WTC11 (cell line): ENCODE measurements around the gene CALN1.

Experiments used
- GTF2I ChIP-seq: fragments of 250-450 bp; sonication (Bioruptor Pico); conservative IDR thresholded peaks from 2 replicates; pipeline ENCODE4 v1.4.0; 2021; ENCODE audit warnings: mild to moderate bottlenecking
- TCF7 ChIP-seq: sonication (generic); formaldehyde crosslinking; IDR thresholded peaks from 2 replicates; pipeline ENCODE4 v1.8.0; 2022; ENCODE audit warnings: mild to moderate bottlenecking, low read depth, missing genetic modification reagents, moderate library complexity
- ZNF263 ChIP-seq: sonication (generic); formaldehyde crosslinking; IDR thresholded peaks from 2 replicates; pipeline ENCODE4 v1.8.1; 2022; ENCODE audit warnings: low read depth, mild to moderate bottlenecking, moderate library complexity, missing genetic modification reagents
- TF ChIP-seq, protein P1 (sequence below): sonication (generic); formaldehyde crosslinking; IDR thresholded peaks from 2 replicates; pipeline ENCODE4 v1.8.0; 2023; ENCODE audit warnings: mild to moderate bottlenecking, missing genetic modification reagents
- TF ChIP-seq, protein P2 (sequence below): sonication (generic); formaldehyde crosslinking; IDR thresholded peaks from 2 replicates; pipeline ENCODE4 v1.8.1; 2023; ENCODE audit warnings: mild to moderate bottlenecking, missing genetic modification reagents

GRCh38 chr7:71976645-71977044 lies 435.5 kb downstream of the CALN1 start:
- TF ChIP-seq, protein P1, sequence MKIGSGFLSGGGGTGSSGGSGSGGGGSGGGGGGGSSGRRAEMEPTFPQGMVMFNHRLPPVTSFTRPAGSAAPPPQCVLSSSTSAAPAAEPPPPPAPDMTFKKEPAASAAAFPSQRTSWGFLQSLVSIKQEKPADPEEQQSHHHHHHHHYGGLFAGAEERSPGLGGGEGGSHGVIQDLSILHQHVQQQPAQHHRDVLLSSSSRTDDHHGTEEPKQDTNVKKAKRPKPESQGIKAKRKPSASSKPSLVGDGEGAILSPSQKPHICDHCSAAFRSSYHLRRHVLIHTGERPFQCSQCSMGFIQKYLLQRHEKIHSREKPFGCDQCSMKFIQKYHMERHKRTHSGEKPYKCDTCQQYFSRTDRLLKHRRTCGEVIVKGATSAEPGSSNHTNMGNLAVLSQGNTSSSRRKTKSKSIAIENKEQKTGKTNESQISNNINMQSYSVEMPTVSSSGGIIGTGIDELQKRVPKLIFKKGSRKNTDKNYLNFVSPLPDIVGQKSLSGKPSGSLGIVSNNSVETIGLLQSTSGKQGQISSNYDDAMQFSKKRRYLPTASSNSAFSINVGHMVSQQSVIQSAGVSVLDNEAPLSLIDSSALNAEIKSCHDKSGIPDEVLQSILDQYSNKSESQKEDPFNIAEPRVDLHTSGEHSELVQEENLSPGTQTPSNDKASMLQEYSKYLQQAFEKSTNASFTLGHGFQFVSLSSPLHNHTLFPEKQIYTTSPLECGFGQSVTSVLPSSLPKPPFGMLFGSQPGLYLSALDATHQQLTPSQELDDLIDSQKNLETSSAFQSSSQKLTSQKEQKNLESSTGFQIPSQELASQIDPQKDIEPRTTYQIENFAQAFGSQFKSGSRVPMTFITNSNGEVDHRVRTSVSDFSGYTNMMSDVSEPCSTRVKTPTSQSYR (CRISPR knock-in tag), result no peak
- TF ChIP-seq TCF7 (CRISPR knock-in tag) (no peak), ZNF263 (no peak), GTF2I (CRISPR knock-in tag) (no peak)
- TF ChIP-seq, protein P2, sequence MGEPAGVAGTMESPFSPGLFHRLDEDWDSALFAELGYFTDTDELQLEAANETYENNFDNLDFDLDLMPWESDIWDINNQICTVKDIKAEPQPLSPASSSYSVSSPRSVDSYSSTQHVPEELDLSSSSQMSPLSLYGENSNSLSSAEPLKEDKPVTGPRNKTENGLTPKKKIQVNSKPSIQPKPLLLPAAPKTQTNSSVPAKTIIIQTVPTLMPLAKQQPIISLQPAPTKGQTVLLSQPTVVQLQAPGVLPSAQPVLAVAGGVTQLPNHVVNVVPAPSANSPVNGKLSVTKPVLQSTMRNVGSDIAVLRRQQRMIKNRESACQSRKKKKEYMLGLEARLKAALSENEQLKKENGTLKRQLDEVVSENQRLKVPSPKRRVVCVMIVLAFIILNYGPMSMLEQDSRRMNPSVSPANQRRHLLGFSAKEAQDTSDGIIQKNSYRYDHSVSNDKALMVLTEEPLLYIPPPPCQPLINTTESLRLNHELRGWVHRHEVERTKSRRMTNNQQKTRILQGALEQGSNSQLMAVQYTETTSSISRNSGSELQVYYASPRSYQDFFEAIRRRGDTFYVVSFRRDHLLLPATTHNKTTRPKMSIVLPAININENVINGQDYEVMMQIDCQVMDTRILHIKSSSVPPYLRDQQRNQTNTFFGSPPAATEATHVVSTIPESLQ (CRISPR knock-in tag), result no peak
